HG03159 (cell line): ENCODE results near the gene SAT1.
"Not testable (repeated sequence)": the region's sequence is repeated elsewhere in the genome, so short reads cannot be mapped to it uniquely, and the experiment has no call there.

Experiments
- ATAC-seq: cut with Tn5 transposase; IDR thresholded peaks from one replicate; pipeline ENCODE4 v1.9.1; 2021; ENCODE audit warnings: mild to moderate bottlenecking, moderate library complexity; ENCODE audit not compliant: unreplicated experiment

The SAT1 gene

DNA sequence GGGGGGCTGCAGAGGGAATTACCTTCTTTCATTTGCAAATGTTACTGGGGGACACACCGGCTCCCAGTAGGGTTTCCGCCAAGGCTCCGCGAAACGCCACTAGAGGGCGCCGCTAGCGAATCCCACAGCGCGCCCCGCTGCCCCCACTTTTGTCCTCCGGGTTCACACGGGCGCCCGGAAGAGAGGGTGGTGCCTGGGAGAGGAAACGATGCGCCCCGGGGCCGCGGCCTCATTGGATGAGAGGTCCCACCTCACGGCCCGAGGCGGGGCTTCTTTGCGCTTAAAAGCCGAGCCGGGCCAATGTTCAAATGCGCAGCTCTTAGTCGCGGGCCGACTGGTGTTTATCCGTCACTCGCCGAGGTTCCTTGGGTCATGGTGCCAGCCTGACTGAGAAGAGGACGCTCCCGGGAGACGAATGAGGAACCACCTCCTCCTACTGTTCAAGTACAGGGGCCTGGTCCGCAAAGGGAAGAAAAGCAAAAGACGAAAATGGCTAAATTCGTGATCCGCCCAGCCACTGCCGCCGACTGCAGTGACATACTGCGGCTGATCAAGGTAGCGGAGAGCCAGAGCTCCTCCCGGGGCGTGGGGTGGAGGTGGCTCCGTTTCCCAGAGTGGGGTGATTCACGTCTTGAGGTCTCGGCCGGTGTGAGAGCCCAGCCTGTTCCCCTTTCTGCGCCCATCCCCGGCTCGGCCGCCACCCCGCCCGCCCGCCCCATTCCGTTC, at the start of gene SAT1:
TSS of gene SAT1 (plus strand) at position 311 of the 726 bp plus-strand sequence. CDS start at position 490, 179 bp downstream.
- ATAC-seq = peak; percentile 74

DNA sequence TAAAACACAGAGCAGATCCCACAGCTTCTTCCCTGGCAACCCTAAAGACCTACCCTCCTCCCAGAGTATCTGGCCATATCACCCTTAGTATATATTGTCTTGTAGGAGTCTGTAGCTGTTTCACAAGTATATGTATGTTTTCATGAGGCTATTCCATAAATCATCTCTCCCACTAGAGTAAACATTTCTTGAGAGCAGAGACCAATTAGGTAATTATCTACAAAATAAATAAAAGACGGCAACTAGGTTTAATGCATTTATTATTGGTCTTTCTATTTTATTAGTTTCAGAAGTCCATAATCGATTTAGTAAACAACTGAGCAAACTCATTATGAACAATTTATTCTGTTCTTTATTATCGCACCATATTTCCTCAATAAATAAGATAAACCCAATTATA, 46.9 kb upstream of the SAT1 start:
- ATAC-seq = no peak

DNA sequence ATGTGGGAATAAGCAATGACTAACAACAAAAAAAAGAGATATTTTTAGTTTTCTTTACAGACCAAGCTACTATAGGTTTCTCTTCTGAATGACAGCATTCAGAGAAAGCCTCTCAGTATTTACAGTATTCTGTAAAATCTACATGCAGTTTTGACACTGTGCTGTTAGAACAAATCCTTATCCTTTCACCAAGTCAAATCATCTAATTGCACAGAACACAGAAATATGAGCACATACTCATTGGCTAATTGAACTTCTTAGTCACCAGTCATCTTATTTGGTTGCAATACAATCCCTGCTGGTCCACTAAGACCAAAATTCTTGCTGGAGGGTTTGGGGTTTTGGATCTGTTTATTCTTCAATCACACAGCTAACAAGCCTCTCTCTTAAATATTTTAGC, 45.6 kb upstream of the SAT1 start:
- no peak for ATAC-seq

DNA sequence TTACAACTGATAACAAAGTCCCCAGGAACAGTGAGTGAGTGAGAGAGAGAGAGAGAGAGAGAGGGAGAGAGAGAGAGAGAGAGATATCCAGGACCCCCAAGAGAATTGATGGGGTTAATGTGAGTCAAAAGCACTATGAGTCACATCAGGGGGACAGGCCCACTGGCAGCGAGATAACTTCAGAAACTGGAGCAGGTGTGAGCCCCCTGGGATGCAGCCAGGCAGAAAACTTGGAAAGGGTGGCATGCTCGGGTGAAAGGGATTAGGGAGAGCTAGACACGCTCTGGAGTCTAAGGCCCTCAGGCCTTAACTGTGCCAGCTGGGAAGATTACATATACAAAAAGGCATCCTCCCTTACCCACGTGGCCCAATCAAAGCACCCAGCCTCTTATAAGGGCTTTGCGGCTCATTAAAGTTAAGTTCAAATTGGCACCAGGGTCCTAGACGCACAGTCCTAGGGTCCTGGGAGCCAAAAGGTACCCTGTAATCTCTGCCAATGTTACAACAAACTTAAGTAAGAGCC, 40.7 kb upstream of the SAT1 start:
- ATAC-seq = no peak

DNA sequence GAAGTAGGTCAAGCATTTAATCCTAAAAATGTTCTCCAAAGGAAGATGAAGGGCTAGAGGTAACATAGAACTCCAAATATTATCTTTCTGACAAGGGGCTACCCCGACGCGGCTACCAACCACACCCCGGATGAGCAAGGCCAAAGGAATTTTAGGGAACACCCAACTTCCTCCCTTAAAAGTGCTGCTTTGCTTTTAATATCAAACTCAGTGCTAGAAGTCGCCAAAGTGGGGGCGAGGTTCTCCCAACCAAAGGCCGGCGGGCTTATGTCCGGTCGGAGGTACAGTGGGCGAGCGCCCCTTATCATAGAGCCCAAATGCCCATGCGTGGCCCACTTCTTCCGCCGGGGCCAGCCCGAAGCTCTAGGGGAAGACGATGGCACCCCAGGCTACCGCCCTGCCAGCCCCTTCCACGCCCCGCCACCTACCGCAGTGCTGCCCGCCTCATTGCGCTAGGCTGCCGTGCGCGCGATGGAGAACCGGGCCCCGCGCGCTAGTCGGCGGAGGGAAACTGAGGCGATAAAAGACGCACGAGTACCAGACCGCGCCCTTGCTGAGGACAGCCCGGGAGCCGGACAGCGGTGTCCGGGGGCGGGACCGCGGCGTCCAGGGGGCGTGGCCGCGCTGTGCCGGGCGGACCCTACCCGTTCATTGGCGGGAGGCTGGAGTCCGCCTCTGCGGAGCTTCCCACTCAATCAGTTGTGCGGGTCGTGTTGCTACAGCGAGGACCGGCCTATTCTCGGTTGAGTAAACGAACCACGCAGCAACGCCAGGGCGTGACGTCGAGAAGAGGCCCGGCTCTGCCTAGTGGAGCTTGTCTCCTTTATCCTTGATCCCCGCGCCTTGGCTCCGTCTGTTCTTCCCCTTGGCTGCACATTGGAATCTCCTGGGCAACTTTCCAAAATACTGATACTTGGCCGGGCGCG, 40.0 kb upstream of the SAT1 start, which contains the start of gene ACOT9:
TSS of gene ACOT9 (minus strand) at position 580 of the 926 bp plus-strand sequence. CDS start at position 448, 132 bp downstream.
- peak; percentile 89 for ATAC-seq

DNA sequence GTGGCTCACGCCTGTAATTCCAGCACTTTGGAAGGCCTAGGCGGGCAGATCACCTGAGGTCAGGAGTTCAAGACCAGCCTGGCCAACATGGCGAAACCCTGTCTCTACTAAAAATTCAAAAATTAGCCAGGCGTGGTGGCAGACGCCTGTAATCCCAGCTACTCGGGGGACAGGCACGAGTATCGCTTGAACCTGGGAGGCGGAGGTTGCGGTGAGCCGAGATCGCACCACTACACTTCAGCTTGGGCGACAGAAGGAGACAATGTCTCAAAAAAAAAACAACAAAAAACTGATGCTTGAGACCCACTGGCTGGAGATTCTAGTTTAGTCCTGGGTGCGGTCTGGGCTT, 39.4 kb upstream of the SAT1 start:
- ATAC-seq = not testable (repeated sequence)

DNA sequence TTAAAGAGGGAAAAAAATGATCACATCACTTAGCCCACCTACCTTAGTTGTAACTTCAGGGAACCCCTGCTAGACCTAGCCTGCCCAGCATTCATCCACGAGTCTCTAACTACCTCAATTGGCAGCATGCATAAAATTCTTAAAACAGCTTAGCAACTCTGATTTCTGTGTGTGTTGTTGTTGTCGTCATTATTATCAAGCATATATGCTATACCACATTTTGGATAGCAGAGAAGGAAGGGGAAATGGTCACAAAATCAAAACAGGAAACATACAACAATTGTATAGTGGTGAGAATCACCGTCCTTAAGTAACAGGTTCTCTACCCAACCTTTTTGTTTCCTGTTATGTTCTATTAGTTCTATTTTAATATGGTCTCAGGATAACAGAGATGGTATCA, 37.2 kb upstream of the SAT1 start:
- no peak for ATAC-seq

DNA sequence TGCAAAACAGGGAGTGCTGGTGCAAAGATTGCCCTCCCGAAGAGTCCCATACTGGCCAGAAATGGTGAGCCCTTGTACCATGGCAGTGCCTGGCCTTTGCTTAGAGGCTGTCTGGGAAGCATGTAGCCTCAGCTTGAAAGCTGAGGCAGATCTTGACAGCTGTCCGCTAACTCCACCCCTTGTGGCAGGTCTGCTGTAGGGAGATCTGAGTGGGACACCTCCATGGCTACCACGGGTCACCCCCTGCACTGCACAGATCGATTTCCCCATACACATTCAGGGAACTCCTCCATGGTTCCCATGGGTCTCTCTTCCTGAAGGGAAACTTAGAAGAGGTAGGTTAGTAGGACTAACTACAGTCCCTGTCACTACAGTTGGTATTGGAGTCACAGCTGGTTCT, 33.8 kb upstream of the SAT1 start:
- ATAC-seq = no peak

DNA sequence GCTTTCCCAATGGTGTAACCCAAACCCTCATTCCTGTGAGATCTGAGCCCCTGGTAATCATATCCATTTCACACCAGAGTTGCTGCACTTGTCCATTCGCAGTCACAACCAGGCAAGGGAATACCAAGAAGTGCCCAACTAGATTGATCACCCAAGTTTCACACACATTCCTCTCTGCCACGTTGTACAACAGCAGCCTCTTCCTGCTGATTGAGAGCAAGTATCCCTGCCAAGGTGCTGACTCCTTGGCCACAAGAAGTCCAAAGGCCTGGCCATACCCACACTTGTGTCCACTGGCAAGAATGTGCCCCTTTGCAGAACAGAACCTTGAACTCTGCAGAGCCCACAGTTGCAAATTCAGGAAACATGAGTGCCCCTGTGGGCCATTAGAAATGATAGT, 33.4 kb upstream of the SAT1 start:
- ATAC-seq = no peak

DNA sequence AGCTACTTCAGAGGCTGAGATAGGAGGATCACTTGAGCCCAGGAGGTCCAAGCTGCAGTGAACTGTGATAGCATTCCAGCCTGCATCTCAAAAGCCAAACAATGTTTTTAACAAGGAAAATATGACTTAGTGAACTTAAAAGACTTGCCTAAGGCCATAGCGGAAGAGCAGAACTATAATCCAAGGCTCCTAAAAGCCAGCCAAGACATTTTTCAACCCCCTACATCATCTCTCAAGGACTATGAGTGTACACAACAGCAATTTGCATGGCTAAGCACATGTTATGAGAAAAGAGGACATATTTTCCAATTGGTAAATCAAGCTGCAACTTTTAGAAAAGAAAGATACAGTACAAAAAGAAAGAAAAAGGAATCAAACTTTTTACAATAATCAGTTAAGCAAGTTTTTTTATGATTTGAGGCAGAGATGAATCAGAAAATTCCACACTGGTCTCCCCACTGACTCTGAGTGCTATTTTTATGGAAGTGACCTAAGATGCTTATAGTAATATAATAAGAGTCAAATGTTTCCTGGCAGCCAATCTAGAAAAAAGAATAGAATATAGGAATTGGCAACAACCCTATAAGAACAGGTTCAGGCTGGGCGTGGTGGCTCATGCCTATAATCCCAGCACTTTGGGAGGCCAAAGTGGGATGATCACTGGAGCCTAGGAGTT, 30.1 kb upstream of the SAT1 start:
- ATAC-seq = no peak

DNA sequence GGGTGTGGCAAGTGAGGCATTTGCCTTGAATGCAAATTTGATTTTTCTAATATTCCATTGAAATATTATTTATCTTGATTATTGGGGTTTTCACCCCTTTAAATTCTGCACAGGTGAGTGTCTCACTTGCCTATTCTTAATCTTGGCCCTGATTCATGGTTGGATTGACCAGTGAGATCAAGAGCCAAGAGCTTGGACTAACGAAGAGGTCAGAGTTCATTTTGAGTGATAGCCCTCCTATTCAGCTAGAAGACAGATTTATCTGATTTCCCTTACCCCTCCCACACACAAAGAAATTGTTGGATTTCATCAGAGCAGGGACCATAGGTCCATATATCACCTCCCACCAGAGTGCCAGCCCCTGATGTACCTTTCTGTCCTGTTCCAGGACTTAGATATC, 28.3 kb upstream of the SAT1 start:
- ATAC-seq = no peak

DNA sequence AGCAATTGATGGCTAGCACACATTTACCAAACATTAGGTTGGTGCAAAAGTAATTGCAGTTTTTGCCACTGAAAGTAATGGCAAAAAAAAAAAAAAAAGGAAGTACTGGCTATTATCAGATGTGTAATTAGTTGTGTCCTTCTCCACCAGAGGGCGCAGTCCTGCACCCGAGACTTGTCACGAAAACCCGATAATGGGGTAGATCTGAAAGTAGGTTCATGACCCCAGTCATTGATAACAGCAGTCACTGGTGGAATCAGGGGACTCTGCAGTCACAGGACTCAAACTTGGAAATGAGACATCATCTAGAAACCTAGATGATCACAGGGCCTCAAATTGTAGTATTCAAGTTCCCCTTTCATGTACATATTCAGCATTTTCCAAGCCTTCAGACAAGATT, 26.8 kb upstream of the SAT1 start:
- no peak for ATAC-seq

DNA sequence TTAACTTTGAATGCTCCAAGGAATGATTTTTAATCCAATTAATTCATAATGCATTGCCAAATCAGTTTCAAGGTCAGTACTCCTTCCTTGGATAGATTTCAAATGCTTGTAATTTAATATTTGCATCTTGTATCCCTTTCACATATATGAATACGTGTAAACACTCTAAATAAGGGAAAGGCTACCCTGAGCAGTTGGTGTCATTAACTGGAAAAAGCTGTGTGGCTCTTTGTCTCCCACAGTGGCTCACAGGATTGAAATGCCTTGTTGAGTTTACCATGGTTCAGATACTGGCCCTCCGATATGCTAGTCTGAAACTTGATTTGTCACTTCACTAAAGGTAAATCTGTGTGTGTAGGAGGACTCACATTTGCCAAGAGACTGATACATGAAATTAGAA, 23.2 kb upstream of the SAT1 start:
- no peak for ATAC-seq

DNA sequence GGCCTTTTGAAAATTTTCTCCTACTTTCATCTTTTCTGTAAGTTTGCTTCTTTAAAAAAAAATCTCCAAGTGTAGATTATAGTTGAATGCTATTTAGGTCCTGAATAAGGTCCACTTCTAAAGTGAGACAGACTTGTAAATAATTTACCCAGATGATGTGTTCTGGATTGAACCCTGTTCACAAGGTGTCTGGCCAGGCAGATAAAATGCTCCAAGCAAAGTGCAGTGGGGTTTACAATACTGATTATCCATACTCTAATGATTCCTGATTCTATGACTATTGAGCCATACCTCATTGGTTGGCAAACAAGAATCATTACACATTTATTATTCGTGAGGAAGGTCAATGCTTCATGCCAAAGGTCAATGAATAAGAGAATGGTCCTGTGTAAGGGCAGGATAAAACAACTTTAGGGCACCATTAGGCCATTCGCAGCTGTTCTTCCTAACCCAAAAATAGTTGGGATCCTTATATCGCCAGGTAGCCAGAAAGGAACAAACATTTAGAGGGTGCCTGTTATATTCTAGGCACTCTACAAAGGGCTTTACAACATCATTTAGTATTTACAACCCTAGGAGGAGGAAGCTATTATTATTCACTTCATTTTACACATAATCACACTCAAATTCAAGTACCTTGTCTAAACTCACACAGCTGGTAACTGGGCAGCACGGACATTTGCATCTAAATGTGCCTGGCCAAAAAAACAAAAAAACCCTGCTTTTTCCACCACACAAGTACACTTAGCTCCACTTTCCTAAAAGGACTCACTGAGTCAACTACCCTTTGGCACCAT, 18.6 kb upstream of the SAT1 start:
- no peak for ATAC-seq

DNA sequence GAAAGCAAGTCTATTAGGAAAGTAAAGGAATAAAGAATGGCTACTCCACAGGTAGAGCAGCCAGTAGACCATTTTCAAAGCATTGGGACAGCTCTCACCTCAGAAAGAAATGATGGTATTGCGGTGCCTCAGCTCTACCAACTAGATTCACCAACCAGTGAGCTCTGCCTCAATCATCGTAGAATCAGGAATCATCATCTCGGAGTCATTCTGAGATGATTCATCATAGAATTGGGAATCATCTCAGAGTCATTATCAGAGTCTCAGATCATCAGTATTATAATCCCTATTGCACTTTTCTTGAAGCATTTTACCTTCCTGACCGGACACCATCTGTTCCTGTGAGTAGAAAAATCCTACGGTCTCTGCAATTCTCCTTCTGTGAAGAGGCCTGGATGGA, 17.5 kb upstream of the SAT1 start:
- ATAC-seq = no peak

DNA sequence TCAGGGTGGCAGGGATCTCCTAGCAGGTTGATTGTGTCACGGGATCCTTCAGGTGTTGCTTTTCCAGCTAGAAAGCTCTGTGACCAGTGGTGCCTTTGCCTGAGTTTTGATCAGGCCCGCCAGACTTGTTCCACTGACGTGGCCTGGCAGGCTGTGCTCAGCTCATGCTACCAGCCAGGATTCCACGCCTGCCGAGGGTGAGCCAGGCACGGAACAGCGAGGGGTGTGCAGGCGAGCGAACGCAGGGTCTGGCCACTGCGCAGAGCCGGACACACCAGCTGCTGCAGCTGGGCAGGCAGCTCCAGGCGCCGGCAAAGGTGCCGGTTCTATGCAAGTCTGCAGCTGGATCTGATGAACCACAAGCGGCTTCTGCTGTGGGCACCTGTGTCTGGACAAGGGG, 17.1 kb upstream of the SAT1 start:
- no peak for ATAC-seq

DNA sequence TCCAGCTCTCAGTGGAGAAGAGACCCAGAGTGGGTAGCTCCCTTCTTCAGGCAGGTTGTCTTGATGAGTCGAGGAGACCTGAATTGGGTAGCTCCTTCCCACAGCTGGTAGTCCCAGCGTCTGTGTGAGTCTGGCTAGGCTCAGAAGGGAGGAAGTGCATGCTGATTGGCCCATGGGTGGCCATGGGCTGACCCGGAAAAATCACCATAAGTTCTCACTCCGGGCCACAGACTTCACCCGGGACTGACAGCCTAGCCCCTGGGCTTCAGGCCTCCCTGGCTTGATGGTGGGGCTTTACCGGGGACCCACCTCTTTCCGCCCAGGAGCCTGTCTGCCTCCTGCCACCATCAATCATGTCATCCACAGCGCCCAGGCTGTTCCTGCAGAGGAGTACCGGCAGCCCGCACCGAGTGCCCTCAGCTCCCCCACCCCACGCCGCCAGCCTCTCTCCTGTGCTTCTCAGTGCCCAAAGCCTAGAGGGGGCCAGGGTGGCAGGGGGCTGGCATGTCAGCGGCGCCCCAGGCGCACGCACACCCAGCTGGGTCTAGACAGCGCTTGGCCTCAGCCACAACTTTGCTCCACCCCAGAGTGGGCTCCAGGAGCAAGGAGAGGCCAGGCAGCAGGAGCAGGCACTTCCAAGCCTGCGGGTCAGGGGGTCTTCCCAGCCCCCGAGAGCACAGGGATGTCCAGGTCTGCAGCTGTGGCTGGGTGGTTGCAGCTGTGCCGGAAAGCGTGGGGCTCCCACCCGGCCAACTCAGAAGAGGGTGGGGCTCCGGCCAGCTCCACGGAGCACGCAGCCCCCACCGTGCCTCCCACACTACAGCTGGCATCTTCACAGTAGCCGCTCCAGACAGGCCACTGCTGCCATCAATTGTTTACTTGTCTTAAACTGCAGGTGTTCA, 16.1 kb upstream of the SAT1 start:
- ATAC-seq = no peak

DNA sequence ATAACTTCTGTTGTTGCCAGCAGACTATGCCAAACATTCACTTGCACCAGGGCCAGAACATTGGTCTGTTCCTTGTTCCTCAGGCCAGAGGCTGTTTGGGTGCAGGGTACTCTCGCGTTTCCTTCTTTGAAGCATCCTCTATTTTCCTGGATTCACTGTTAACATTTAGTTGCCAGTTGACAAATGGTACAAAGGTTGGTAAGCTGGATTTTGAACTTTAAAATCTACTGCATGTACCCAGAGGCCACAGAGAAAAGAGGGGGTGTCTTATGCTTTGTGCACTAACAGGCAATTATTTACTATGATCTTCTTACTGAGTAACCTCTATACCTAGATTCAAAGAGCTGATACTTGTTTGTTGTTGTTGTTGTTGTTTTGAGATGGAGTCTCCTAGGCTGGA, 12.8 kb upstream of the SAT1 start:
- no peak for ATAC-seq

DNA sequence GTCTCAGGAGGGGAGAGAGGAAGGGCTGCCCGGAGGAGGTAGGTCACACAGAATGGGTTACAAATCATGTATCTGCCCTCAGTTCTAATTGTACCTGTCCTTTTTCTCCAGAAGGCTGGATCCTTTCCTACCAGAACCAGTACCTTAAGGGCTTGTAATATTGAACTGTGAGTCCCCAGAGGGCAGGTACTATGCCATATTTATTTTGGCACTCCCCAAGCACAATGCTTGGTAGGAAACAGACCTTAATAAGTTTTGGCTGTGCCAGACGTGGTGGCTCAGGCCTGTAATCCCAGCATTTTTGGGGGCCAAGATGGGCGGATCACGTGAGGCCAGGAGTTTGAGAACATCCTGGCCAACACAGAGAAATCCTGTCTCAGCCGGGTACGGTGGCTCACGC, 11.9 kb upstream of the SAT1 start:
- not testable (repeated sequence) for ATAC-seq
